Measurements from ENCODE around the gene GATAD2A. TPM values are rescaled to one million over a fixed set of nuclear protein-coding genes. Genes with fewer than 3 reads are reported as not detected.

GATAD2A gene
- total and polyA plus RNA-seq, 10 of the 15 experiments (the other 5 are each of a cell fraction or from before 2014, with no cell fraction given) = 2.6 to 173 (median 32.0) TPM

GRCh38 chr19:19427944-19428343, 22.5 kb downstream of the GATAD2A start:
- ChIA-PET SMC1A (ENCODE audit: uncharacterized antibody, unreplicated experiment) (no interaction called here), RAD21 (ENCODE audit: unreplicated experiment) (no interaction called here), CTCF (interaction anchor here (0.6 kb wide), 2 partner anchors 63 to 672 kb away, joined by 3 read pairs; no protein-coding TSS in a partner anchor), POLR2A (no interaction called here)
- 70% methylated on average over 5 of the region's 5 CpGs for WGBS (ENCODE audit: insufficient coverage, insufficient replicate concordance, low lambda C conversion rate, missing lambda C conversion rate)
- Histone ChIP-seq H4K20me1 (ENCODE audit: control insufficient read depth, insufficient read depth) (peaks cover 12% of the 10 kb centered on the region), H2AFZ (ENCODE audit: control insufficient read depth, low read depth, low read length) (no peak overlapping the region), H3K79me2 (ENCODE audit: control insufficient read depth, insufficient read depth, low read length) (peaks cover 79% of the 10 kb centered on the region), H3K4me2 (ENCODE audit: control insufficient read depth, insufficient read depth) (no peak overlapping the region), H3K27ac (ENCODE audit: control insufficient read depth, insufficient read depth) (no peak overlapping the region), H3K27me3 (replicated peaks in 1 of 2; ENCODE audit: control insufficient read depth in 2 of 2, insufficient read depth in 2 of 2, low read length in 1 of 2) (no peaks in the 10 kb centered on the region), H3K4me3 (no peak overlapping the region), H3K9ac (ENCODE audit: control insufficient read depth, insufficient read depth, low read length) (no peak overlapping the region), H3K4me1 (ENCODE audit: control insufficient read depth, insufficient read depth, low read length) (peaks cover 5% of the 10 kb centered on the region), H3K36me3 (ENCODE audit: control insufficient read depth in 2 of 2, insufficient read depth in 2 of 2, low read length in 1 of 2) (peaks cover 0 to 9% of the 10 kb centered on the region in 2 experiments; a peak in 3 of 4 replicates), H3K9me3 (replicated peaks; ENCODE audit: control insufficient read depth, insufficient read depth, low read length) (no peaks in the 10 kb centered on the region)
- intact Hi-C loops (cut with micrococcal nuclease; ENCODE audit: unreplicated experiment) (no loop called here), in situ Hi-C loops (cut with MboI) (no loop called here)
- ATAC-seq = no peak
- no TSS peak for BruUV-seq (replicated peaks)
- no peak for FAIRE-seq
- TF ChIP-seq ZNF24 (IDR thresholded peaks at IDR 0.05) (no peak), HSF1 (IDR thresholded peaks at IDR 0.05; ENCODE audit: low read depth, low read length) (no peak), CUX1 (IDR thresholded peaks at IDR 0.05; ENCODE audit: insufficient replicate concordance, low read depth, low read length) (no peak), SREBF2 (IDR thresholded peaks at IDR 0.05; ENCODE audit: low read length) (no peak), CHD2 (IDR thresholded peaks at IDR 0.05; ENCODE audit: borderline replicate concordance, low read depth, low read length) (no peak), PML (IDR thresholded peaks at IDR 0.05; ENCODE audit: low read length) (no peak), HDAC6 (IDR thresholded peaks at IDR 0.05; ENCODE audit: unreplicated experiment) (no peak), KAT2A (conservative IDR thresholded peaks at IDR 0.05; ENCODE audit: control insufficient read depth, low read depth, low read length) (no peak), SKIL (IDR thresholded peaks at IDR 0.05; ENCODE audit: low read depth, poor library complexity, severe bottlenecking) (no peak), TCF7 (IDR thresholded peaks at IDR 0.05; ENCODE audit: borderline replicate concordance) (no peak)
- DNase-seq (ENCODE audit: low read depth, low spot score) = no peak

Measured in GM12878 (cell line).